Astrocyte (in vitro differentiated cells and primary cell): ENCODE results near the gene RALGAPB.

Experiments used
- CTCF ChIP-seq: IDR thresholded peaks from 2 replicates; pipeline ENCODE4 v1.5.1; 2011; ENCODE audit warnings: low read depth, mild to moderate bottlenecking, inconsistent platforms, low read length, moderate library complexity; ENCODE audit not compliant: insufficient read depth
- EZH2 ChIP-seq: IDR thresholded peaks from 2 replicates; pipeline ENCODE4 v1.6.1; 2012; ENCODE audit warnings: mild to moderate bottlenecking, low read length, inconsistent platforms; ENCODE audit not compliant: insufficient read depth

DNA sequence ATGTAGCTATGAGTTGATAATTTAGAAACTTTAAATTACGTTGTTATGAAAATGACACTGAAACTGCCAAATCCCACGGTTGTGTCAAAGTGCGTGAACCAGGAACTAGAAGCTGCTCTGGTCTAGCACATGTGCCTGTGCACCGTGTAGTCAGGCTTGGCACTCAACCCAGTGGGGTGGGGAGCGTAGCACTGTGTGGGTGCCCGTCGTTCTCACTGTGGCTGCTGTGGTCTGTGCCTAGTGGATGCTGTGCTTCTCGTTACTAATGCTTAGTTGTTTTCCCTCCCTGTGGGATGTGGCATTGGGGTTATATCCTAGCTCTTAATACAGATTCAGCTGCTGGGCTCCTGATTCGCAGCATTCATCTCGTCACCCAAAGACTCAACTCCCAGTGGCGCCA, 62.1 kb downstream of the RALGAPB start:
- TF ChIP-seq CTCF (no peak), EZH2 (no peak)
